GF-D8 (cell line): Measurements from ENCODE around the gene FAM168A.

ENCODE experiments used
- DNase-seq: peaks from one replicate; lab custom pipeline; 2025; lab: John Stamatoyannopoulos, UW

The FAM168A gene

DNA sequence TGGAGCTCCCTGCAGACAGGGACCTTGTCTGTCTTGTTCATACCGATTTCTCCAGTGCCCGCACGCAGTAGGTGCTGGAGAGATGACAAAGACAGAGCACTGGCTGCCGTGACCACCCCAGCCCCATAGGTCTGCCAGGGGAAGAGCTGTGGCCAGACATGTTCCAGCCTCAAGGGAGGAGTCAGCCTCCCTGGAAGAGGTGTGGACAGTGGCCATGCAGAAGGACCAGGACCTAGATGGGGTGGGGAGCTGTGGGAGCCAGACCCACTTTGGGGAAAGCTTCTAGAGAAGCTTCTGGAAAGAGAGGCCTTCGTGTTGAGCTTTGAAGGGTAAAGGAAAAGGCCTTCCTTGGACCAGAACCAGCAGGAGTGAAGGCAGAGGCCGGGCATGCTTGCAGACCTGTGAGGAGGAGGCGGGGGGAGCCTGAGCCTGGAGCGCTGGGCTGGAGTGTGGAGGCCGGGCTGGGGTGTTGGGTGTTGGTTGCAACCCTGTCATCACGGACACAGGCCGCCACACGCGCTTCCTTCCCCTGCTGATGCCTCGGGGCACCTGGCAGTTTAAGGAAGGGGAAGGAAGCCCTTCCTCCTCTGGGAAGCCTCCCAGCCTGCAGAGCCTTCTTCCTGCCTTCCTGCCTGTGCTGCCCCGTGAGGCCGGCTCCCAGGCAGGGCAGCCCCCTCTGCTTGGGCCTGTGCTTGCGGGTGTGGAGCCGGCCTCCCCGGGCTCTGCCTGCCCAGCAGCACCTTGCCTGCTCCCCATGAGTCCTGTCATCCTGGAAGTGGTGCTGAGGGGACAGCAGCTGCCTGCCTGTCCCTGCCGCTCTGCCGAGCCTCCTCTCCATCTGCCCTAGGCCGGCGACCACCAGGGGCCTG is 209.4 kb downstream of the FAM168A start:
- peak; percentile 82 for DNase-seq

DNA sequence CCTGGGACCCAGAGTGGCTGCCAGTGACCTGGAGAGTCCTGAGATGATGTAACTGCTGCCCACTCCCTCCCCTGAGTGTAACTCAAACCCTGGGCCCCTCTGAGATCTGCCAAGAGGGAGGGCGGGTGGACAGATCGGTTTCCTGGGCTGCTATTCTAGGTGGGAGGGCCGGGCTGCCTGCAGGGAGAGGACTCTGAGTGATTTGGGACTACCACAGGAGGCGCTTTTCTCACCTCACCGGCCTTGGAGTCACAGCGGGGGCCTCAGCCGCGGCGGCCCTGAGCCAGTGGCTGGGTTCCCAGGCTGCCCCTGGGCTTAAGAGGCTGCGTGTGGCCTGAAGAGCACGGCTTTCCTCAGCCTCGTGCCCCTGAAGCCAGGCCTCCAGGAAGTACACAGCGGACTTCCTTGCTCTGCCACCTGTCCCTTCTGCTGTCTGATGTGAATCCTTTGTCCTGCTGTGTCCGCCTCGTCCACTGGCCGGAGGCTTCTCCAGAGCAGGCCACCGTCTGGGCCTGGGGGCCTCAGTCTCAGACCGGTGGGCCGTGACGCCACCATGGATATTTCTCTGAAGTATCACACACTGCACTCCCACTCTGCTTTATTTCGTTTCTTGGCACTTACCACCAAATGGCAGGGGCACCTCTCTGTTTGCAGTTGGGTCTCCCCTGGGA is 210.2 kb downstream of the FAM168A start:
- peak; percentile 68 for DNase-seq

- DNase-seq = no peak
These were observed 211.4 kb downstream of the FAM168A start for GRCh38 chr11:73386546-73386945.

- DNase-seq = peak; percentile 83
These were observed 211.9 kb downstream of the FAM168A start for GRCh38 chr11:73386016-73386415.

DNA sequence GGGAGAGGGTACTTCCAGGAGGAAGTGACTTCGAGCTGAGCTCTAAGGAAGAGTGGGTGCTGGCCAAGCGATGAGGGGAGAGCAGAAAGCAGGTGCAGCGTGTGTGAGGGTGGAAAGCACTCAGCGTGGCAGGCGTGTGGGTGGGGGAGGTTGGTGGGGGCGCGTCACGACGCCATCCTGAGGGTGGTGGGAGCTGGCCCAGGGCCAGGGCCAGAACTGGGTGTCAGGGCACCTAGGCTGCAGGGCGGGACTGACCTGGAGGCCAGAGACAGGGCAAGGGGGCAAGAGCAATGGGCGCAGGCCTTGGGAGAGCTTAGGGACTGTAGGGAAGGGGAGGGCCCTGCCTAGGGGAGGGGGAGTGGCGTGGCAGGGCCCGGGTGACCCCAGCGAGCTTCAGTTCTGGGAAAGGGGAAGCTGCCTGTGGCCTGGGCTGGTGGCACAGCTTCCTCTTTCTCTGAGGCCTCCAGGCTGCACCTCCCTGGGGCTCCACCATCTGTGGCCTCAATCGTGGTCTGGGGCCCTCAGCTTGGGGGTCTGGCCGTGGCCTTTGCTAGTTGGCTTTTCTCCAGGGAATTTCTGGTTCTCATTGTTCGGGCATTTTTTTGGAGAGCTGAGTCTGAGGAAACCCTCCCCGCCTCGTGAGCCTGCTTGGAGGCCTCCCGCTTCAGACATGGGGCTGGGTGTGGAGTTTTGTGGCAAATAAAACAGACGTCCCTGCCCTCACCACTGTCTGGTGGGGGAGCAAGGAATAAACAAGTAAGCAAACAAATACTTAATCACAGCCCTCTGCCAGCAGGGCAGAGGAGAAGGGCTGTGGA is 212.8 kb downstream of the FAM168A start:
- DNase-seq = peak; percentile 95

GRCh38 chr11:73384531-73384871 is 213.4 kb downstream of the FAM168A start:
- DNase-seq = no peak

- no peak for DNase-seq
These were observed 213.8 kb downstream of the FAM168A start for GRCh38 chr11:73384125-73384441.

- no peak for DNase-seq
These were observed 214.4 kb downstream of the FAM168A start for GRCh38 chr11:73383249-73384124.

DNA sequence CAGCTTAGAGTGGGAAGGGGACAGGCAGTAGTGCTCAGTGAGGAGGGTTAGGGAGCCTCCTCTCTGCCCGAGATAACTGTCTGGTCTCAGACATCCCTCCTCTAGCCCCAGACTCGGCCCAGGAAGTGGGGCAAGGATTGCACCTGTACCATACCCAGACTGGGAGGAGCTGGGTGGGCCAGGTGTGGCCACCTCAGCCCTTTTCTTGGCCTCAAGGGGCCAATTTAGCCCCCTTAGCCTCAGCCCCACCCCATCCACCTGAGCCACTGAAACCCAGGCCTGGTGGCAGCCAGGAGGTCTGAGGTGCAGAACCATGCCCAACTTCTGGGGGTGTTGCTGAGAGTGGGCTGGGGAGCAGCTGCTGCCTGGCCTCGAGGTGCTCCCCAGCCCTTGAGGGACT is 215.2 kb downstream of the FAM168A start:
- DNase-seq = no peak

- DNase-seq = no peak
These were observed 215.7 kb downstream of the FAM168A start for GRCh38 chr11:73382183-73382582.

DNA sequence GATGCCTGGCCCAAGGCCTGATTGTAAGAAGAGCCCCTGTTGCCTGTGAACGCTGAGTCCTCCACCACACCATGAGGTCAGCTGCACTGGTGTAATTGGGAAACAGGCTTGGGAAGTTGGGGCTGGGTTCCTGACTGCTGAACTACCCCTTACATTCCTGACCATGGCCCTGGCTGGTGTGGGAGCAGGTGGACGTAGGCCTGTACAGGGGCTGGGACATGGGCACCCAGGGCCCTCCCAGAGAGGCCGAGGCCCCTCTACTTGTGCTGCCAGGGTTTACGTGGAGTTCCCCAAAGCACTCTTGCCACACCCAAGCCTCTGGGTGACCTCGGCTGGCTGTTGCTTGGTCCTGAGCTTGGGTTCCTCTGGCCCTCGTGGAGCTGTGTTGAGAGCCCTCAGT is 216.3 kb downstream of the FAM168A start:
- DNase-seq = peak; percentile 34

DNA sequence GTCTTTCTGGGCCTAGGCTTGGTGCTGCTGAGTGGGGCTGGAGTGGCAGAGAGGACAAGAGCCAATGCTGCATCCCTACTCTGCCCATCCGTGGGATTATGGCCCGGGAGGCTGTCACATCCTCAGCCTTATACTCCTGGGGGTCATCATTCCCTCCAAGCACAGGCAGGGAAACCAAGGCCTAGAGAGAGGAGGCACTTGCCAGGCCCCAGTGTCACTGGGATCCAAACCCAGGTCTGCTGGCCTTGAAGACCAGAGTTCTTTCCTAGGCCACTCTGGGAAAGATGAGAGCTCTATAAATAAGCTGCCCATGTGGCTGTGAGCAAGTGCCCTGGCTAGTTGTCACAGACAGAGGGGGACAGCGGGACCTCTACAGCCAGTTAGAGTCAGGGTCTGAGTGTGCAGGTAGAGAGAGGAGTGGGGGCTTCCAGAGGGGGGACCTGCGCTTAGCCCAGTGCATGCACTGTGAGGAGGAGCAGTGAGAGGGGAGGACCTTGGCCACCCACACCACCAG is 217.0 kb downstream of the FAM168A start:
- no peak for DNase-seq

GRCh38 chr11:73380331-73380730 is 217.6 kb downstream of the FAM168A start:
- DNase-seq = no peak

- peak; percentile 48 for DNase-seq
These were observed 218.6 kb downstream of the FAM168A start for GRCh38 chr11:73379189-73379880.

- DNase-seq = peak; percentile 58
These were observed 220.9 kb downstream of the FAM168A start for GRCh38 chr11:73376803-73377629.

DNA sequence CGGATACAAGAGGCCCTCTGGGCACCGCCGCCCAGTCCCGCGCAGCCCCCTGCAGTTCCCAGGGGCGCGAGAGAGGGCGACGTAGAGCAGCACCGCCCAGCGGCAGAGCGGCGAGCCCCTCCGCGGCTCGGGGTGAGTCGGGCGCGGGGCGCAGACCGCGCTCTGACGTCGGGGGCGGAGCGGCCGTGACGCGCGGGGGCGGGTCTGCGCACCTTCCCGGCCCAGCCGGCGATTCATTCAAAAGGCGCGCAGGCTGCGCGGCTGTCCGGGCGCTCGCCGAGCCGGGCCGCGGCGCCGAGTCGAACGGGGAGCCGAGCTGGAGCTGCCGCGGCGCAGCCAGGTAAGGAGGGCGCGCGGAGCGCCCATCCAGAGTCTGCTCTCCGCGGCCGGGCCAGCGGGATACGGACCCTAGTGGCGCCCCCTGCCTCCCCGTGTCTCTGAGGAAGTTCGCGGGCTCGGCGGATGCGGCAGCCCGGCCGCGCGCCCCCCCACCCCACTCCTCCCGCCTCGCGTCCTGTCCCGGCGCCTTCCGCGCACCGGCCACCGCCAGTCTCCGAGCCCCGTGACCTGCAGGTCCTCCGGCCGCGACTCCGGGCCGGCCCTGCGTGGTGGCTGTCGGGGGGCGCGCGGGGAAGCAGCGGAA is 221.6 kb downstream of the FAM168A start, which contains the start of gene RELT:
TSS of gene RELT (plus strand) at position 240 of the 643 bp plus-strand sequence. CDS start 12,738 bp downstream, outside the sequence.
- peak; percentile 66 for DNase-seq

DNA sequence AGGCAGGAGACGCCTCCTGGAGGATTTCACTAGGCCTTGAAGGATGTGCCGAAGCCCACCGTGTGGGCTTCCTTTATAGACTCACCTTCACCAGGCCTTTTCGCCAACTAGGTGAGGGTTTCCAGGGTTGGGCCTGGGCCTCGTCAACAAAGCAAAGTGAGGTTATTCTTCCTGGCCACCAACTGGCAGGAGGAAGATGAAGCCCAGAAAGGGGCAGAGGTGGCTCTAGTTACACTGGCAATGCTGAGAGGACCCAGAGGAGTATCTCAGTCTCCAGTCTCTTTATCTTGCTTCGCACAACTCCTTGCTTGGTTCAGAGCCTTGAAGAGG is 222.1 kb downstream of the FAM168A start:
- DNase-seq = no peak

GRCh38 chr11:73374151-73374550 is 223.8 kb downstream of the FAM168A start:
- no peak for DNase-seq

DNA sequence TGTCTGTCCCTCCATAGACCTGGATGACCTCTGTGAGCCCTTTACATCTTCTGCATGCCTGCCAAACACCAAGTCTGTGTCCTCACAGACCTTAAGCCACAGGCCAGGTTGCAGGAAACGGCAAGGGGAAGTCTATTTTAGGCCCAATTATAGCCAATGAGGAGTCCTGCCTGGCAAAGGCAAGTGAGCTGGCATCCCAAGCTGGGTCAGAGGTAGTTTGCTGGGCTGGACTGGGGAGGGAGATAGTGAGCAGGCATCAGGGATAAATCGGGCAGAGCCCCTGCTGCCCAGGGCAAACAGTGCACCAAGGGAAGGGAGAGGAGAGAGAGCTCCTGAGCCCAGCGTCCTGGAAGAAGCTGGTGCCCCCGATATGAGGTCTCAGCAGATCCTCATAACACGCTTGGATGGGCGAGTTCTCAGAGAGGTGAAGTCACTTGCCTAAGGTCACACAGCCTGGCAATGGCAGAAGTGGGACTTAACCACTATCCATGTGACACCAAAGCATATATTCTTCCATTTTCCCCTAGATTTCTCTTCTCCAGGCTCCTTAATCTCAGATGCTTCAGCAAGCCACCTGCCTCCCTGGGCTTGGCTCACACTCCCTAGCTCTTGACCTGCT is 225.4 kb downstream of the FAM168A start:
- peak; percentile 34 for DNase-seq
